NCI-H1092 treated with DMSO at 0.1 percent for 48 hours (cell line): ENCODE data around the gene FBXL7.
"Not testable (repeated sequence)": the region's sequence is repeated elsewhere in the genome, so short reads cannot be mapped to it uniquely, and the experiment has no call there.

Source experiments
- DNase-seq: peaks from one replicate; lab custom pipeline; 2025; lab: John Stamatoyannopoulos, UW

Gene FBXL7

GRCh38 chr5:15808577-15808976 is 308.6 kb downstream of the FBXL7 start:
- no peak for DNase-seq

GRCh38 chr5:15819617-15820016 is 319.6 kb downstream of the FBXL7 start:
- DNase-seq: no peak

GRCh38 chr5:15821506-15821905 is 321.5 kb downstream of the FBXL7 start:
- DNase-seq: no peak

GRCh38 chr5:15823398-15823797 is 323.4 kb downstream of the FBXL7 start:
- no peak for DNase-seq

DNA sequence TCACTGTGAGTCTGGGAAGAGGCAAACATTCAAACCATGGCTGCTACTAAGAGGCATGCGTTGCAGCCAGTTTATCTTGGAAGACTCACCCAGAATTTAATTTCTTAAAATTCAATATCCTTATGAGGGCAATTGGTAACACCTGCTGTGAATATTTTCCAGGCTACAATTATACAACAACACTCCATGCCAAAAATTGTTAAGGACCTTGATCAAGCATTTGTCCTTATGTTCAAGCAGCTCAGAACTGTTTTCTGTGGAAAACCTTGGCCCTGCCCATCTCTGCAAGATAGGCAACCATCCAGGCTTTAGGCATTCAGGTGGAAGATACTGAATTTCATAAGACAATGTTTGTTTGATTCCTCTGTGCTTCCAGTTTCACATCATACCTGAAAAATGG is 327.8 kb downstream of the FBXL7 start:
- DNase-seq: no peak

DNA sequence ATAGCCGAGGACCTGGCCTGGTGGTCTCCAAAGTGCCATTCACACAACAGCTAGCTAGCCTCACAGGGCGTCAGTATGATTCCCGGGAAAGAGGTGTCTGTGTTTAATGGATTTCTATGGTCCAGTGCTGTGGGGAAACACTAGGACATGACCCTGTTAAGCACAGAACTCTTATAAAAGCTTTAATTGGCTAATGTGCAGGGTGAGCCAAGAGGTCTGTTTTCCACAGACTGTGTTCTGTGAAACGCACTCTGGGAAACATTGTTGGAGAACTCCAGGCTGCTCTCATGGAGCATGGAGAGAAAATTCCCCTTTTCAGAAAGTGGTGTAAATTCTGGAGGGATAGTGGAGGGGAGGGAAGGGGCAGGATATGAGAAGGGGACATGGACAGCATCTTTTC is 331.4 kb downstream of the FBXL7 start:
- DNase-seq: no peak

DNA sequence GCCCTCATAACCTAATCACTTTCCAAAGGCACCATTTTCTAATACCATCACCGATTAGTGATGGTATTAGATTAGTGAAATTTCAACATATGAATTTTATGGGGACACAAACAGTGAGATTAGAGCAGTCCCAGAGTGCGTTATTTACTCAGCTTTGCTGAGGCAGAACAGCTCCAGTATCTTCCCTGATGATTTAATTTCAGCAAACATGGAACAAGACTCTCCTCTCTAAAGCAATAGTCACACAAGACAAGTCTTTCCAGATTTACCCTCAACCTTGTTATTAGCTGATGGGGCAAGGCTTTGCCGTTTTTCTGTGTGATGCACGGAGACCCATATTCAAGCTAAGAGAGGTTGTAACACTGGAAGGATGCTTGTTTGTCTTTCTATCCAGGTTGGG is 333.4 kb downstream of the FBXL7 start:
- DNase-seq: no peak

- no peak for DNase-seq
These were observed 334.7 kb downstream of the FBXL7 start for GRCh38 chr5:15834596-15835245.

DNA sequence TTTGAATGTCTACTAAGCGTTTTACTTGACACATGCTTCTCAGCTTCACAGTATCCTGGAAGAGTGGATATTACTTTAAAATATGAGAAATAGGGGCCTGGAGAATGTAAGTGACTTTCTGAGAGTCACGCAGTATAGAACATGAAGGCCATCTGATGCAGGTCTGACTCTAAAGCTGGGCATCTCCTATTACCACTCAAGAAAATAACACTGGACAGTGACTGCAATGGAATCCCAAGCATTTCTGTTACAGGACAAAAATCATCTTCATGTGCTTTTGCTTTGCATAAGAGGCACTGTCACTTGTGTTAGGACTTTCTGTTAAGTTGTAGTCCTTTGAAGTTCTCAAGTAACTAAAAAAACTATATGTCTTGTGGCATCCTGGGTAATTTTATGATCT is 335.5 kb downstream of the FBXL7 start:
- no peak for DNase-seq

- DNase-seq: no peak
These were observed 337.7 kb downstream of the FBXL7 start for GRCh38 chr5:15837551-15838289.

DNA sequence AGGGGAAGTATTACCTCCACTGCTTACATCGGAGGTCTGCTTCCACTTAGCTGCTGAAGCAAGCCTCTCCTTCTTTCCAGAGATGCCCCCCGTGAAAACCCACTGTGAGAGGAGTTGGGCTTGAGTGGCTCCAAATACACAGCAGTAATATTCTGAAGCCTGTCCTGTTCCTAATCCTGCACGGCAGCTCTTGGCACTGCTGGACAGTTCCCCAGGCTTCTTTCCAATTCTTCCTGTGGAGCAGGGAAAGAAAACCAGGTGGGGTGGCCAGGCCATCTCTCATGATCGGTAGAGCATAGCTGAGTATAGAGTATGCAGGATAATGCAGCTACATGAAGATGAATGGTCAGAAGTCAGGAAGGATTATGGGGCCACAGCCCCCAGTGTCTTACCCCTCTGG is 344.3 kb downstream of the FBXL7 start:
- no peak for DNase-seq

DNA sequence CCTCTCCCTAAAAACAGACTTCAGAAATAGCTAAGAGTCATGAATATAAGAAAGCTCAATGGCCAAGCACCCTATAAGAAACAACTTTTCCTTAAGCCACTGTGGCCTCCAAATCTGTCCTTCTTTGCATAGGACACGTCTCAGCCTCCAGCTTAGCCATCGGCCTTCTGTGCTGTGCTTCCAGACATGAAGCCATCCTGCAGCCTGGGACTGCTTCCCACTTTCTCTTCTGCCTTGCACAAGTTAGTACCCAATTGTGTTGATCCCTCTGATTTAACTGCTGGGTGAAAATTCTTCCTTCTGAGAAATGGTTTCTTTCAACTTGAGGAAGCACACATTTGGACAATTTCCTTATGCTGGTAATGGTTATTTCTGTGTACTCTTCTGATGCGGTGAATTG is 344.9 kb downstream of the FBXL7 start:
- no peak for DNase-seq

GRCh38 chr5:15850536-15850935 is 350.6 kb downstream of the FBXL7 start:
- DNase-seq: no peak

DNA sequence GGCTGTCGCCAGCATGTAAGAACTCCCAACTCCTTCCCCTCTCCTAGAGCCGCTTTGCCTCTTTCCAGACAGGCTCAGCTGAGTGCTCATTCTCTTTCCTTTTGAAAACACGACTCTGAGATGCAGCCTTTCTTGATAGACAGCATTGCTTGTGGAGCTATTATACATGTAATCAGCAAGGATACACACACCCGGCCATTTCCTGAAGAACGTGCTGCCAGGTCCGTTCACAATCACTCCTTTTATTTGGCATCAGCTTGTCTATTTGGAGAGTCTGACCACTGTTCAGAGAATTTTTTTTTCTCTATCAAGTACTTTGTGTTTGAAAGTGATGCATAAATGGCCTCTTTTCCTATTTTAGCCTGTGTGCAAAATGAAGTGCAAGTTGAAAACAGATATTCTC is 351.0 kb downstream of the FBXL7 start:
- DNase-seq: no peak

DNA sequence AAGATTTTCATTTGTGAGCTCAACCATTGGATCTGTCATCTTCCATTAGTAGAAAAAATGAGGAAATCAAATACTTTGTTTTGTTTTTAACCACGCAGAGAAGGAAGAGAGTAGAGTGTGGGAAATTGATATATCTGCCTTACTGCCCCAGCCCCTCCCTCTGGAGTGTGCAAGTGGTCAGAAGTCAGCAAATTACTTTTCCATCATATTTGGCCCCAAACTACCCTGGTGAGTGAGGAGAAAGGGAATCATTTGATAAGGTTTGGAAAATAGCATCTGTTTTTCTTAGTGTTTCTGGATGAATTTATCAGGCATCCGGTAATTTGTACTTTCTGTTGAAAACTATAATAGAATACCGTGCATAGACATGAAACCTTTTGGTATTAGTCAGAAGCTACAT is 352.2 kb downstream of the FBXL7 start:
- no peak for DNase-seq

GRCh38 chr5:15852949-15853348 is 353.0 kb downstream of the FBXL7 start:
- no peak for DNase-seq

- DNase-seq: no peak
These were observed 358.3 kb downstream of the FBXL7 start for GRCh38 chr5:15858326-15858725.

GRCh38 chr5:15864536-15865215 is 364.7 kb downstream of the FBXL7 start:
- no peak for DNase-seq

- DNase-seq: not testable (repeated sequence)
These were observed 372.3 kb downstream of the FBXL7 start for GRCh38 chr5:15872259-15872658.

- no peak for DNase-seq
These were observed 377.9 kb downstream of the FBXL7 start for GRCh38 chr5:15877914-15878313.

GRCh38 chr5:15880201-15880600 is 380.2 kb downstream of the FBXL7 start:
- DNase-seq: no peak

GRCh38 chr5:15885156-15885555 is 385.2 kb downstream of the FBXL7 start:
- no peak for DNase-seq

DNA sequence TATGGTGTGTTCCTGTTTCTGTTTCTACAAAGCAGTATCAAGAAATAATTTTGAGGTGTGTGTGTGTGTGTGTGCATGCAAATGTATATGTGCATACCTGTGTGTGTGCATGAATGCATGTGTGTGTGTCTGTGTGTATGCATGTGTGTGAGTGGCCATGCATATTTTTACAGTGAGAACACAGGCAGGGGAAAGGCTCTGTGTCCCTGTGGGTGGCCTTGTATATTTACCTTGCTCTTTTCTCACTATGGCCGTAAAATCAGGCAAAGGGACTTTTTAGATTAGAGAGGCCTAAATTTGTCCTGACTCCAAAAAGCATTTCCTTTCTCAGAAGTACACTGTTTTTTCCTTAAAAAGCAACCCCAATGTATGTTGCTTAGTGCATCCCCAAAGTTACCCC is 386.2 kb downstream of the FBXL7 start:
- DNase-seq: no peak
